ENCODE results near the gene KRTAP10-11. TPM values are rescaled to one million over a fixed set of nuclear protein-coding genes. Genes with fewer than 3 reads are reported as not detected.
"Not testable (repeated sequence)": the region's sequence is repeated elsewhere in the genome, so short reads cannot be mapped to it uniquely, and the experiment has no call there.

The KRTAP10-11 gene
- total and polyA plus RNA-seq, 11 donors, result not detected

GRCh38 chr21:44681861-44682579 is 35.8 kb downstream of the KRTAP10-11 start, which contains the start of gene KRTAP12-1:
Gene KRTAP12-1 (minus strand): TSS chr21:44682163. CDS start chr21:44682123, 40 bp downstream.
- H3K4me3 ChIP-seq, result no peak within 1 kb of the TSS
- no peak within 1 kb of the TSS for H3K27ac ChIP-seq
- ATAC-seq (peak in 3 of 4 donors; percentile 40 to 64 (median 42)), DNase-seq (no peak)
- 70 to 74% (median 72%) methylated on average over 13 to 23 of the region's 23 CpGs for WGBS, 4 donors
- peaks cover 0 to 6% (median 0%) of the 10 kb centered on the region in 12 donors for H3K9me3 ChIP-seq
- intact Hi-C loops (cut with DNase I), result no loop called here
- no peaks in the 10 kb centered on the region for H3K36me3 ChIP-seq
- TF ChIP-seq POLR2A (IDR thresholded peaks at IDR 0.05) (no peak), CTCF (IDR thresholded peaks at IDR 0.05) (no peak)
- H3K27me3 ChIP-seq, result peaks cover 0 to 23% (median 4%) of the 10 kb centered on the region in 9 donors
- no peaks in the 10 kb centered on the region for H3K4me1 ChIP-seq

- DNase-seq, result no peak
- TF ChIP-seq CTCF (IDR thresholded peaks at IDR 0.05) (no peak), POLR2A (IDR thresholded peaks at IDR 0.05) (no peak)
- H3K36me3 ChIP-seq, result no peaks in the 10 kb centered on the region
- no peaks in the 10 kb centered on the region for H3K4me1 ChIP-seq
- H3K4me3 ChIP-seq, result no peak overlapping the region
- intact Hi-C loops (cut with DNase I), result no loop called here
- H3K27ac ChIP-seq, result no peak overlapping the region
- ATAC-seq, result no peak
- peaks cover 0 to 29% (median 8%) of the 10 kb centered on the region in 9 donors for H3K27me3 ChIP-seq
- peaks cover 0 to 6% (median 0%) of the 10 kb centered on the region in 12 donors for H3K9me3 ChIP-seq
- WGBS, 4 donors, result 74 to 80% (median 78%) methylated on average over 15 of the region's 15 CpGs
Observed at GRCh38 chr21:44682580-44683151, 36.5 kb downstream of the KRTAP10-11 start.

GRCh38 chr21:44684077-44684476 is 37.9 kb downstream of the KRTAP10-11 start:
- H3K36me3 ChIP-seq, result no peaks in the 10 kb centered on the region
- no peak for ATAC-seq
- intact Hi-C loops (cut with DNase I), result no loop called here
- no peaks in the 10 kb centered on the region for H3K4me1 ChIP-seq
- H3K27me3 ChIP-seq, result peaks cover 0 to 42% (median 13%) of the 10 kb centered on the region in 9 donors
- no peak overlapping the region for H3K27ac ChIP-seq
- H3K9me3 ChIP-seq, result peaks cover 0 to 4% (median 0%) of the 10 kb centered on the region in 12 donors
- H3K4me3 ChIP-seq, result no peak overlapping the region
- 69 to 84% (median 79%) methylated on average over 7 of the region's 7 CpGs for WGBS, 4 donors
- TF ChIP-seq CTCF (IDR thresholded peaks at IDR 0.05) (no peak), POLR2A (IDR thresholded peaks at IDR 0.05) (no peak)
- no peak for DNase-seq

- intact Hi-C loops (cut with DNase I), result no loop called here
- no peak for DNase-seq
- peaks cover 0 to 4% (median 0%) of the 10 kb centered on the region in 12 donors for H3K9me3 ChIP-seq
Observed at GRCh38 chr21:44684483-44684882, 38.3 kb downstream of the KRTAP10-11 start.

GRCh38 chr21:44685050-44685449 is 38.8 kb downstream of the KRTAP10-11 start:
- ATAC-seq; H3K9me3 ChIP-seq; H3K36me3 ChIP-seq; H3K4me3 ChIP-seq; H3K4me1 ChIP-seq; intact Hi-C loops (cut with DNase I); DNase-seq; H3K27ac ChIP-seq: not testable (repeated sequence)
- 68 to 85% (median 81%) methylated on average over 6 of the region's 6 CpGs for WGBS, 4 donors
- H3K27me3 ChIP-seq, result peaks cover 0 to 42% (median 13%) of the 10 kb centered on the region in 9 donors

More at GRCh38 chr21:44684483-44684882, 38.3 kb downstream of the KRTAP10-11 start:
- Histone ChIP-seq H3K4me1 (no peaks in the 10 kb centered on the region), H3K4me3 (no peak overlapping the region), H3K36me3 (no peaks in the 10 kb centered on the region), H3K27ac (no peak overlapping the region), H3K27me3 (peaks cover 0 to 42% (median 13%) of the 10 kb centered on the region in 9 donors)
- TF ChIP-seq POLR2A (IDR thresholded peaks at IDR 0.05), result no peak
- no peak for TF ChIP-seq CTCF (IDR thresholded peaks at IDR 0.05)
- 69 to 87% (median 79%) methylated on average over 6 of the region's 6 CpGs for WGBS, 4 donors
- ATAC-seq, result no peak
